ENCODE data around the gene FOXO4. TPM values are rescaled to one million over a fixed set of nuclear protein-coding genes. Genes with fewer than 3 reads are reported as not detected.

The FOXO4 gene
- total and polyA plus RNA-seq, 2 of the 13 experiments (the other 11 are each of a cell fraction or from before 2014, with no cell fraction given) = 5.1 to 5.7 TPM

GRCh38 chrX:71068044-71068918 is 27.4 kb upstream of the FOXO4 start, which contains the start of gene SNX12 (continued):
- peak; percentile 29; the same call in 1 of the 2 replicates for TF ChIP-seq ARID5B (CRISPR knock-in tag; IDR thresholded peaks at IDR 0.05)
- TF ChIP-seq YEATS2 (CRISPR knock-in tag; IDR thresholded peaks at IDR 0.05; ENCODE audit: borderline replicate concordance) = peak; percentile 83
- no peak for TF ChIP-seq SIN3B (IDR thresholded peaks at IDR 0.05; ENCODE audit: low read length)
- TF ChIP-seq CEBPZ (IDR thresholded peaks at IDR 0.05; ENCODE audit: low read length) = no peak
- no peak for TF ChIP-seq THYN1 (CRISPR knock-in tag; IDR thresholded peaks at IDR 0.05; ENCODE audit: borderline replicate concordance, low read depth)
- TF ChIP-seq POGZ (CRISPR knock-in tag; IDR thresholded peaks at IDR 0.05) = peak; percentile 67
- TF ChIP-seq ZNF20 (CRISPR knock-in tag; IDR thresholded peaks at IDR 0.05) = no peak
- TF ChIP-seq LBX2 (CRISPR knock-in tag; IDR thresholded peaks at IDR 0.05; ENCODE audit: borderline replicate concordance) = no peak
- TF ChIP-seq ZNF788 (CRISPR knock-in tag; IDR thresholded peaks at IDR 0.05; ENCODE audit: borderline replicate concordance) = no peak
- TF ChIP-seq ZMYM2 (CRISPR knock-in tag; IDR thresholded peaks at IDR 0.05) = no peak
- TF ChIP-seq BORCS8-MEF2B (CRISPR knock-in tag; IDR thresholded peaks at IDR 0.05) = no peak
- TF ChIP-seq ZZZ3 (CRISPR knock-in tag; IDR thresholded peaks at IDR 0.05; ENCODE audit: borderline replicate concordance) = no peak
- TF ChIP-seq FOXO4 (CRISPR knock-in tag; conservative IDR thresholded peaks at IDR 0.05) = no peak
- TF ChIP-seq ZNF292 (CRISPR knock-in tag; IDR thresholded peaks at IDR 0.05; ENCODE audit: borderline replicate concordance, low read depth) = no peak
- TF ChIP-seq TEAD3 (CRISPR knock-in tag; optimal IDR thresholded peaks at IDR 0.05; ENCODE audit: borderline replicate concordance) = peak; percentile 21
- no peak for TF ChIP-seq ZNF557 (CRISPR knock-in tag; IDR thresholded peaks at IDR 0.05)
- no peak for TF ChIP-seq RXRA (CRISPR knock-in tag; IDR thresholded peaks at IDR 0.05)
- no peak for TF ChIP-seq ZMAT5 (CRISPR knock-in tag; IDR thresholded peaks at IDR 0.05; ENCODE audit: borderline replicate concordance, low read depth)
- TF ChIP-seq TEF (CRISPR knock-in tag; IDR thresholded peaks at IDR 0.05) = no peak

All from HepG2 (cell line).